HepG2 (cell line): ENCODE results near the gene TP63. TPM values are rescaled to one million over a fixed set of nuclear protein-coding genes. Genes with fewer than 3 reads are reported as not detected.

Source experiments
- ATAC-seq: fragments of 200-7000 bp; cut with Tn5 transposase; 3 replicates; pipeline ENCODE4 v1.9.1; 2020; ENCODE audit warnings: mild to moderate bottlenecking, moderate library complexity
- BruUV-seq: library from RNA; stranded (reverse); fragments of 400-500 nt; replicated peaks from 2 replicates; lab custom pipeline; 2021; lab: Mats Ljungman, UMichigan
- CTCF ChIA-PET: fragments of 300-600 bp; formaldehyde crosslinking; extraction: SDS; loops from one replicate; lab custom pipeline; 2021; ENCODE audit warnings: low total read pairs, inconsistent platforms, low intra/inter-chr PET ratio; lab: Yijun Ruan, JAX
- POLR2A ChIA-PET: fragments of 350-600 bp; sonication (Branson Sonifier 250); formaldehyde crosslinking; loops from one replicate; lab custom pipeline; 2020; ENCODE audit warnings: antibody characterized with exemption, inconsistent platforms; lab: Yijun Ruan, JAX
- DNase-seq: peaks from one replicate; pipeline ENCODE4 v3.0.0-alpha.2; 2015; ENCODE audit warnings: low spot score
- FAIRE-seq: peaks from 3 replicates; lab custom pipeline; 2011; peaks lifted over from hg19 to GRCh38; lab: Jason Lieb, UNC
- H2AFZ ChIP-seq: one replicate; pipeline ENCODE4 v1.6.1; 2011; ENCODE audit warnings: low read length, inconsistent platforms
- H3K27ac ChIP-seq: fragments of 300-600 bp; 3 replicates; pipeline ENCODE4 v1.8.0; 2011; ENCODE audit warnings: mixed run types, mild to moderate bottlenecking, mixed read lengths, low read length, inconsistent platforms; ENCODE audit not compliant: insufficient read depth; ENCODE audit errors: extremely low read length
- H3K27me3 ChIP-seq, 2 experiments: fragments of 200-600 bp in 1 of 2; 2 replicates in 1 of 2; 3 replicates in 1 of 2; pipeline versions ENCODE4 v1.6.0 to v1.8.0; 2011; ENCODE audit warnings: low read length in 2 of 2, mild to moderate bottlenecking in 2 of 2, moderate library complexity in 2 of 2, inconsistent platforms in 1 of 2; ENCODE audit not compliant: insufficient read depth in 2 of 2, control insufficient read depth in 1 of 2
- H3K36me3 ChIP-seq, 2 experiments: fragments of 200-600 bp in 1 of 2; replicated peaks in 1 of 2; 2 replicates in 1 of 2; 3 replicates in 1 of 2; pipeline versions ENCODE4 v1.5.1 to v1.8.0; 2011; ENCODE audit warnings: low read length in 2 of 2, inconsistent platforms in 1 of 2; ENCODE audit not compliant: insufficient read depth in 2 of 2, control insufficient read depth in 1 of 2
- H3K4me1 ChIP-seq: 2 replicates; pipeline ENCODE4 v1.5.1; 2012; ENCODE audit warnings: low read length, inconsistent platforms; ENCODE audit not compliant: insufficient read depth
- H3K4me2 ChIP-seq: 2 replicates; pipeline ENCODE4 v1.6.0; 2011; ENCODE audit warnings: low read depth, low read length, inconsistent platforms
- H3K4me3 ChIP-seq, 3 experiments: fragments of 200-600 bp in 1 of 3; sonication (generic), shearing (Covaris generic) in 1 of 3; replicated peaks in 1 of 3; 2 replicates each; pipeline ENCODE4 v1.5.1; 2011 to 2016; ENCODE audit warnings: low read length in 3 of 3, inconsistent platforms in 2 of 3, low read depth in 2 of 3, mild to moderate bottlenecking in 2 of 3, control low read depth in 1 of 3, mixed read lengths in 1 of 3; ENCODE audit not compliant: insufficient read depth in 1 of 3
- H3K79me2 ChIP-seq: one replicate; pipeline ENCODE4 v1.6.1; 2011; ENCODE audit warnings: low read length, inconsistent platforms; ENCODE audit not compliant: insufficient read depth
- H3K9ac ChIP-seq: 2 replicates; pipeline ENCODE4 v1.6.0; 2011; ENCODE audit warnings: mild to moderate bottlenecking, low read depth, low read length, inconsistent platforms; ENCODE audit not compliant: insufficient read depth
- H3K9me3 ChIP-seq: 2 replicates; pipeline ENCODE4 v1.5.1; 2012; ENCODE audit warnings: mild to moderate bottlenecking, low read length
- H4K20me1 ChIP-seq: 2 replicates; pipeline ENCODE4 v1.6.0; 2011; ENCODE audit warnings: inconsistent platforms, mild to moderate bottlenecking, low read length, moderate library complexity; ENCODE audit not compliant: insufficient read depth
- ASH2L ChIP-seq: fragments of 300-600, 200-600 bp; sonication (generic); IDR thresholded peaks from 2 replicates; pipeline ENCODE4 v1.7.0; 2017; ENCODE audit warnings: low read depth, mild to moderate bottlenecking, moderate library complexity, mixed read lengths, low read length; ENCODE audit not compliant: insufficient read length
- EEA1 ChIP-seq: sonication (generic); formaldehyde crosslinking; IDR thresholded peaks from 2 replicates; pipeline ENCODE4 v1.5.1; 2020; ENCODE audit warnings: mild to moderate bottlenecking, missing genetic modification reagents, borderline replicate concordance
- FOXO4 ChIP-seq: sonication (generic); formaldehyde crosslinking; conservative IDR thresholded peaks from 2 replicates; pipeline ENCODE4 v1.8.1; 2023; ENCODE audit warnings: missing genetic modification reagents
- IRX3 ChIP-seq: sonication (generic); formaldehyde crosslinking; IDR thresholded peaks from 2 replicates; pipeline ENCODE4 v1.8.1; 2023; ENCODE audit warnings: mild to moderate bottlenecking, low read depth, missing genetic modification reagents, borderline replicate concordance
- KLF11 ChIP-seq: IDR thresholded peaks from 2 replicates; pipeline ENCODE4 v1.6.1; 2016; ENCODE audit warnings: missing compliant biosample characterization
- TAF1 ChIP-seq: sonication (generic); formaldehyde crosslinking; IDR thresholded peaks from 2 replicates; pipeline ENCODE4 v1.4.0; 2020; ENCODE audit warnings: missing genetic modification reagents
- TFDP1 ChIP-seq: IDR thresholded peaks from 2 replicates; pipeline ENCODE4 v1.6.1; 2016; ENCODE audit warnings: missing compliant biosample characterization, missing genetic modification reagents, borderline replicate concordance
- TSC22D2 ChIP-seq: sonication (generic); formaldehyde crosslinking; IDR thresholded peaks from 2 replicates; pipeline ENCODE4 v1.5.1; 2020; ENCODE audit warnings: missing genetic modification reagents, mild to moderate bottlenecking, borderline replicate concordance
- ZFP36 ChIP-seq: fragments of 150-350 bp; IDR thresholded peaks from 2 replicates; pipeline ENCODE4 v1.6.1; 2018; ENCODE audit warnings: borderline replicate concordance, low read length, low read depth; ENCODE audit not compliant: partially characterized antibody
- ZNF205 ChIP-seq: IDR thresholded peaks from 2 replicates; pipeline ENCODE4 v1.6.1; 2018; ENCODE audit warnings: missing biosample characterization, missing genetic modification reagents
- ZNF333 ChIP-seq: sonication (generic); formaldehyde crosslinking; IDR thresholded peaks from 2 replicates; pipeline ENCODE4 v1.4.0; 2020; ENCODE audit warnings: mild to moderate bottlenecking, missing genetic modification reagents, borderline replicate concordance
- ZNF644 ChIP-seq: IDR thresholded peaks from 2 replicates; pipeline ENCODE4 v1.6.1; 2016; ENCODE audit warnings: low read depth
- WGBS: methylation state at CpG from one replicate; pipeline ENCODE4 v1.1.6; 2017; ENCODE audit warnings: low lambda C conversion rate; 5-methylcytosine and 5-hydroxymethylcytosine counted together
- in situ Hi-C: cut with HindIII; loops from 2 replicates; pipeline ENCODE4 v1.10.0; 2017; ENCODE audit warnings: low pct_unique_long_range_greater_than_20kb; ENCODE audit not compliant: extremely low pct_ligation_motif_present
- intact Hi-C: fragments of 100-400 bp; cut with micrococcal nuclease; formaldehyde crosslinking; loops from one replicate; pipeline ENCODE4 v1.10.0; 2022; ENCODE audit not compliant: unreplicated experiment
- polyA plus RNA-seq, 8 experiments: library from polyadenylated mRNA; depleted of rRNA in 3 of 8; stranded (reverse) in 7 of 8; unstranded in 1 of 8; fragments of >200 nt; fragmentation: Illumina TruSeq in 4 of 8; extraction: Trizol in 4 of 8; gene quantifications; 2 replicates each; pipeline versions ENCODE4 v1.2.1 to v1.2.3, GENCODE V29; 2011 to 2016; ENCODE audit warnings: low read depth in 4 of 8, missing spikeins in 1 of 8, mixed read lengths in 1 of 8; ENCODE audit not compliant: insufficient read depth in 1 of 8
- total RNA-seq, 5 experiments: library from RNA; depleted of rRNA; stranded (reverse); fragments of >200 nt; fragmentation: Illumina TruSeq; extraction: Trizol; gene quantifications; 2 replicates each; pipeline ENCODE4 v1.2.3, GENCODE V29; 2016; ENCODE audit warnings: low read depth in 1 of 5

The TP63 gene
- total and polyA plus RNA-seq, 2 of the 13 experiments (the other 11 are each of a cell fraction or from before 2014, with no cell fraction given) = not detected

- intact Hi-C loops = no loop called here
- Histone ChIP-seq H3K9ac (no peak overlapping the region), H3K27me3 (no peaks in the 10 kb centered on the region), H3K9me3 (no peaks in the 10 kb centered on the region), H3K79me2 (no peaks in the 10 kb centered on the region), H3K36me3 (no peaks in the 10 kb centered on the region), H3K27ac (no peak overlapping the region), H3K4me3 (no peak overlapping the region), H3K4me1 (no peaks in the 10 kb centered on the region), H4K20me1 (no peaks in the 10 kb centered on the region), H3K4me2 (no peak overlapping the region), H2AFZ (no peak overlapping the region)
- in situ Hi-C loops = no loop called here
- POLR2A ChIA-PET = no interaction called here
- 12% methylated on average over 6 of the region's 6 CpGs for WGBS
- no peak for ATAC-seq
- no TSS peak for BruUV-seq
- CTCF ChIA-PET = no interaction called here
- no peak for DNase-seq
- TF ChIP-seq ZNF333 (CRISPR knock-in tag) (no peak), TSC22D2 (CRISPR knock-in tag) (no peak), KLF11 (no peak), ASH2L (no peak), ZFP36 (no peak)
- FAIRE-seq = no peak
These were observed 297.0 kb downstream of the TP63 start for GRCh38 chr3:189927975-189928895.

- 16% methylated on average over 6 of the region's 6 CpGs for WGBS
- no peak overlapping the region for H3K9ac ChIP-seq
- CTCF ChIA-PET = no interaction called here
- POLR2A ChIA-PET = no interaction called here
- H3K79me2 ChIP-seq = no peaks in the 10 kb centered on the region
- TF ChIP-seq ZNF205 = no peak
- TF ChIP-seq EEA1 (CRISPR knock-in tag) = no peak
- TF ChIP-seq IRX3 (CRISPR knock-in tag) = no peak
- TF ChIP-seq TFDP1 (CRISPR knock-in tag) = no peak
- no peak for TF ChIP-seq FOXO4 (CRISPR knock-in tag)
- TF ChIP-seq TAF1 (CRISPR knock-in tag) = no peak
- TF ChIP-seq ZNF644 (CRISPR knock-in tag) = no peak
- no peak overlapping the region for H3K27ac ChIP-seq
- FAIRE-seq (no peak), DNase-seq (no peak), ATAC-seq (no peak)
- no peak overlapping the region for H3K4me2 ChIP-seq
- no peaks in the 10 kb centered on the region for H3K36me3 ChIP-seq
- no peaks in the 10 kb centered on the region for H4K20me1 ChIP-seq
- H3K4me3 ChIP-seq = no peak overlapping the region
- no peaks in the 10 kb centered on the region for H3K9me3 ChIP-seq
- intact Hi-C loops = no loop called here
- BruUV-seq = no TSS peak
- no peaks in the 10 kb centered on the region for H3K27me3 ChIP-seq
- H3K4me1 ChIP-seq = peaks cover 7% of the 10 kb centered on the region
- no peak overlapping the region for H2AFZ ChIP-seq
- in situ Hi-C loops = no loop called here
These were observed 305.2 kb downstream of the TP63 start for GRCh38 chr3:189936201-189936945.
